ENCODE measurements around the gene TUBB2B. TPM values are rescaled to one million over a fixed set of nuclear protein-coding genes. Genes with fewer than 3 reads are reported as not detected.
A peak's percentile ranks its signal among the peaks of the same experiment; 100 is the strongest.

Gene TUBB2B
- total and polyA plus RNA-seq, 9 of the 15 experiments (the other 6 are each of a cell fraction or from before 2014, with no cell fraction given) = 0.11 to 9.7 (median 4.6) TPM

- CTCF ChIA-PET (ENCODE audit: low intra/inter-chr PET ratio) = no interaction called here
Measured at GRCh38 chr6:3214898-3215297, 12.6 kb downstream of the TUBB2B start.

More at GRCh38 chr6:3214898-3215297, 12.6 kb downstream of the TUBB2B start:
- intact Hi-C loops (cut with micrococcal nuclease) = no loop called here
- no peak for FAIRE-seq
- Histone ChIP-seq H3K79me2 (ENCODE audit: control insufficient read depth, insufficient read depth, low read length) (no peaks in the 10 kb centered on the region), H3K4me1 (replicated peaks in 1 of 2; ENCODE audit: control insufficient read depth in 2 of 2, insufficient read depth in 2 of 2, low read length in 2 of 2) (peaks cover 16 to 27% of the 10 kb centered on the region in 2 experiments), H3K27ac (ENCODE audit: extremely low read depth, low read depth, low read length) (no peak overlapping the region), H3K4me3 (no peak overlapping the region), H3K9me3 (replicated peaks; ENCODE audit: control insufficient read depth, insufficient read depth, low read depth, low read length) (no peaks in the 10 kb centered on the region), H4K20me1 (replicated peaks; ENCODE audit: control insufficient read depth, insufficient read depth, low read length) (no peaks in the 10 kb centered on the region), H3K4me2 (ENCODE audit: insufficient read depth, low read length) (no peak overlapping the region), H3K9ac (ENCODE audit: insufficient read depth in 1 of 2, low read depth in 2 of 2, low read length in 2 of 2) (no peak overlapping the region), H3K27me3 (ENCODE audit: control insufficient read depth in 2 of 2, insufficient read depth in 2 of 2, low read length in 2 of 2) (peaks cover 15 to 21% of the 10 kb centered on the region in 2 experiments), H3K9me1 (ENCODE audit: control insufficient read depth, insufficient read depth, low read length) (no peaks in the 10 kb centered on the region), H2AFZ (ENCODE audit: low read depth, low read length) (peak overlapping the region; percentile 27; the same call in 1 of the 2 replicates), H3K36me3 (ENCODE audit: control insufficient read depth, insufficient read depth, low read length) (no peaks in the 10 kb centered on the region)
- no TSS peak for BruUV-seq (replicated peaks)
- no peak for DNase-seq (ENCODE audit: extremely low read depth in 1 of 4, low spot score in 3 of 4)
- in situ Hi-C loops (cut with MboI) = no loop called here
- ATAC-seq = no peak
- TF ChIP-seq MEIS2 (IDR thresholded peaks at IDR 0.05; ENCODE audit: partially characterized antibody) = no peak
- no peak for TF ChIP-seq ZNF76 (CRISPR knock-in tag; IDR thresholded peaks at IDR 0.05; ENCODE audit: borderline replicate concordance)
- no peak for TF ChIP-seq ETV1 (tag; conservative IDR thresholded peaks at IDR 0.05; ENCODE audit: low read depth)
- TF ChIP-seq, protein P1, sequence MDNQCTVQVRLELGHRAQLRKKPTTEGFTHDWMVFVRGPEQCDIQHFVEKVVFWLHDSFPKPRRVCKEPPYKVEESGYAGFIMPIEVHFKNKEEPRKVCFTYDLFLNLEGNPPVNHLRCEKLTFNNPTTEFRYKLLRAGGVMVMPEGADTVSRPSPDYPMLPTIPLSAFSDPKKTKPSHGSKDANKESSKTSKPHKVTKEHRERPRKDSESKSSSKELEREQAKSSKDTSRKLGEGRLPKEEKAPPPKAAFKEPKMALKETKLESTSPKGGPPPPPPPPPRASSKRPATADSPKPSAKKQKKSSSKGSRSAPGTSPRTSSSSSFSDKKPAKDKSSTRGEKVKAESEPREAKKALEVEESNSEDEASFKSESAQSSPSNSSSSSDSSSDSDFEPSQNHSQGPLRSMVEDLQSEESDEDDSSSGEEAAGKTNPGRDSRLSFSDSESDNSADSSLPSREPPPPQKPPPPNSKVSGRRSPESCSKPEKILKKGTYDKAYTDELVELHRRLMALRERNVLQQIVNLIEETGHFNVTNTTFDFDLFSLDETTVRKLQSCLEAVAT (IDR thresholded peaks at IDR 0.05) = no peak
- no peak for TF ChIP-seq EWSR1 (IDR thresholded peaks at IDR 0.05; ENCODE audit: borderline replicate concordance, low read depth, partially characterized antibody)
- no peak for TF ChIP-seq NR2C1 (IDR thresholded peaks at IDR 0.05)
- TF ChIP-seq NR2C1 (tag; IDR thresholded peaks at IDR 0.05) = no peak
- TF ChIP-seq, protein P2, sequence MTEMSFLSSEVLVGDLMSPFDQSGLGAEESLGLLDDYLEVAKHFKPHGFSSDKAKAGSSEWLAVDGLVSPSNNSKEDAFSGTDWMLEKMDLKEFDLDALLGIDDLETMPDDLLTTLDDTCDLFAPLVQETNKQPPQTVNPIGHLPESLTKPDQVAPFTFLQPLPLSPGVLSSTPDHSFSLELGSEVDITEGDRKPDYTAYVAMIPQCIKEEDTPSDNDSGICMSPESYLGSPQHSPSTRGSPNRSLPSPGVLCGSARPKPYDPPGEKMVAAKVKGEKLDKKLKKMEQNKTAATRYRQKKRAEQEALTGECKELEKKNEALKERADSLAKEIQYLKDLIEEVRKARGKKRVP (CRISPR knock-in tag; IDR thresholded peaks at IDR 0.05) = no peak
- no peak for TF ChIP-seq HDAC2 (IDR thresholded peaks at IDR 0.05)
- no peak for TF ChIP-seq LEF1 (IDR thresholded peaks at IDR 0.05)
- TF ChIP-seq DDX20 (tag; IDR thresholded peaks at IDR 0.05; ENCODE audit: low read depth) = no peak
- TF ChIP-seq, protein P3, sequence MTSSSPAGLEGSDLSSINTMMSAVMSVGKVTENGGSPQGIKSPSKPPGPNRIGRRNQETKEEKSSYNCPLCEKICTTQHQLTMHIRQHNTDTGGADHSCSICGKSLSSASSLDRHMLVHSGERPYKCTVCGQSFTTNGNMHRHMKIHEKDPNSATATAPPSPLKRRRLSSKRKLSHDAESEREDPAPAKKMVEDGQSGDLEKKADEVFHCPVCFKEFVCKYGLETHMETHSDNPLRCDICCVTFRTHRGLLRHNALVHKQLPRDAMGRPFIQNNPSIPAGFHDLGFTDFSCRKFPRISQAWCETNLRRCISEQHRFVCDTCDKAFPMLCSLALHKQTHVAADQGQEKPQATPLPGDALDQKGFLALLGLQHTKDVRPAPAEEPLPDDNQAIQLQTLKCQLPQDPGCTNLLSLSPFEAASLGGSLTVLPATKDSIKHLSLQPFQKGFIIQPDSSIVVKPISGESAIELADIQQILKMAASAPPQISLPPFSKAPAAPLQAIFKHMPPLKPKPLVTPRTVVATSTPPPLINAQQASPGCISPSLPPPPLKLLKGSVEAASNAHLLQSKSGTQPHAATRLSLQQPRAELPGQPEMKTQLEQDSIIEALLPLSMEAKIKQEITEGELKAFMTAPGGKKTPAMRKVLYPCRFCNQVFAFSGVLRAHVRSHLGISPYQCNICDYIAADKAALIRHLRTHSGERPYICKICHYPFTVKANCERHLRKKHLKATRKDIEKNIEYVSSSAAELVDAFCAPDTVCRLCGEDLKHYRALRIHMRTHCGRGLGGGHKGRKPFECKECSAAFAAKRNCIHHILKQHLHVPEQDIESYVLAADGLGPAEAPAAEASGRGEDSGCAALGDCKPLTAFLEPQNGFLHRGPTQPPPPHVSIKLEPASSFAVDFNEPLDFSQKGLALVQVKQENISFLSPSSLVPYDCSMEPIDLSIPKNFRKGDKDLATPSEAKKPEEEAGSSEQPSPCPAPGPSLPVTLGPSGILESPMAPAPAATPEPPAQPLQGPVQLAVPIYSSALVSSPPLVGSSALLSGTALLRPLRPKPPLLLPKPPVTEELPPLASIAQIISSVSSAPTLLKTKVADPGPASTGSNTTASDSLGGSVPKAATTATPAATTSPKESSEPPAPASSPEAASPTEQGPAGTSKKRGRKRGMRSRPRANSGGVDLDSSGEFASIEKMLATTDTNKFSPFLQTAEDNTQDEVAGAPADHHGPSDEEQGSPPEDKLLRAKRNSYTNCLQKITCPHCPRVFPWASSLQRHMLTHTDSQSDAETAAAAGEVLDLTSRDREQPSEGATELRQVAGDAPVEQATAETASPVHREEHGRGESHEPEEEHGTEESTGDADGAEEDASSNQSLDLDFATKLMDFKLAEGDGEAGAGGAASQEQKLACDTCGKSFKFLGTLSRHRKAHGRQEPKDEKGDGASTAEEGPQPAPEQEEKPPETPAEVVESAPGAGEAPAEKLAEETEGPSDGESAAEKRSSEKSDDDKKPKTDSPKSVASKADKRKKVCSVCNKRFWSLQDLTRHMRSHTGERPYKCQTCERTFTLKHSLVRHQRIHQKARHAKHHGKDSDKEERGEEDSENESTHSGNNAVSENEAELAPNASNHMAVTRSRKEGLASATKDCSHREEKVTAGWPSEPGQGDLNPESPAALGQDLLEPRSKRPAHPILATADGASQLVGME (CRISPR knock-in tag; IDR thresholded peaks at IDR 0.05) = no peak
- TF ChIP-seq PHB (CRISPR knock-in tag; IDR thresholded peaks at IDR 0.05) = no peak
- no peak for TF ChIP-seq TRIM24 (IDR thresholded peaks at IDR 0.05)
- no peak for TF ChIP-seq NR2C2 (CRISPR knock-in tag; IDR thresholded peaks at IDR 0.05)
- no peak for TF ChIP-seq NR2C2 (tag; IDR thresholded peaks at IDR 0.05)
- TF ChIP-seq CBX1 (IDR thresholded peaks at IDR 0.05; ENCODE audit: low read depth) = no peak
- no peak for TF ChIP-seq ZSCAN32 (CRISPR knock-in tag; IDR thresholded peaks at IDR 0.05)
- POLR2A ChIA-PET = interaction anchor here (0.6 to 1.2 kb wide), 4 partner anchors 12 to 97 kb away, joined by 3 to 4 read pairs (median 3); partner anchors contain the start of gene BPHL
- 15% methylated on average over 3 of the region's 3 CpGs for WGBS (ENCODE audit: insufficient coverage, low coverage, missing lambda C conversion rate)
